H1 (cell line): ENCODE data around the gene CASK. TPM values are rescaled to one million over a fixed set of nuclear protein-coding genes. Genes with fewer than 3 reads are reported as not detected.

Experiments
- CTCF ChIA-PET: fragments of 300-600 bp; sonication (Branson Sonifier 250); formaldehyde crosslinking; loops from one replicate; lab custom pipeline; 2021; ENCODE audit not compliant: partially characterized antibody; lab: Charles Lee
- POLR2A ChIA-PET: fragments of 300-600 bp; sonication (Branson Sonifier 250); formaldehyde crosslinking; loops from one replicate; lab custom pipeline; 2021; ENCODE audit warnings: inconsistent platforms; ENCODE audit not compliant: partially characterized antibody; lab: Charles Lee
- DNase-seq, 2 experiments: peaks; one replicate each; pipeline versions ENCODE4 v3.0.0 to v3.0.0-alpha.2; 2010 to 2022; ENCODE audit warnings: low spot score in 2 of 2, low read depth in 1 of 2, mixed read lengths in 1 of 2
- FAIRE-seq: peaks from 2 replicates; lab custom pipeline; 2011; peaks lifted over from hg19 to GRCh38; lab: Jason Lieb, UNC
- H2AFZ ChIP-seq: 2 replicates; pipeline ENCODE4 v1.8.1; 2012; ENCODE audit warnings: low read length, inconsistent platforms
- H2AK5ac ChIP-seq: 2 replicates; pipeline ENCODE4 v1.6.1; 2013; ENCODE audit warnings: low read depth, low read length
- H2BK120ac ChIP-seq: replicated peaks from 2 replicates; pipeline ENCODE3; 2013; ENCODE audit warnings: low read depth, low read length, inconsistent platforms
- H2BK12ac ChIP-seq: 2 replicates; pipeline ENCODE4 v1.6.1; 2013; ENCODE audit warnings: low read depth, low read length
- H2BK15ac ChIP-seq: 2 replicates; pipeline ENCODE4 v1.6.1; 2013; ENCODE audit warnings: low read length
- H2BK20ac ChIP-seq: 2 replicates; pipeline ENCODE4 v1.6.1; 2013; ENCODE audit warnings: low read length
- H2BK5ac ChIP-seq: 2 replicates; pipeline ENCODE4 v1.6.1; 2013; ENCODE audit warnings: low read depth, low read length
- H3K14ac ChIP-seq: 2 replicates; pipeline ENCODE4 v1.6.1; 2013; ENCODE audit warnings: inconsistent platforms; ENCODE audit not compliant: insufficient read length
- H3K18ac ChIP-seq: 2 replicates; pipeline ENCODE4 v1.6.1; 2013; ENCODE audit warnings: low read length; ENCODE audit errors: extremely low read depth
- H3K23ac ChIP-seq: 2 replicates; pipeline ENCODE4 v1.6.1; 2013; ENCODE audit warnings: inconsistent platforms; ENCODE audit not compliant: insufficient read length
- H3K23me2 ChIP-seq: 2 replicates; pipeline ENCODE4 v1.6.1; 2013; ENCODE audit warnings: low read depth, low read length
- H3K27ac ChIP-seq: 2 replicates; pipeline ENCODE4 v1.6.1; 2011; ENCODE audit warnings: low read depth, low read length, inconsistent platforms
- H3K27me3 ChIP-seq, 4 experiments: replicated peaks in 1 of 4; 1 replicate in 1 of 4; 2 replicates in 3 of 4; pipeline versions ENCODE4 v1.6.1 to v1.8.1; 2011 to 2013; ENCODE audit warnings: low read length in 3 of 4, mild to moderate bottlenecking in 3 of 4, inconsistent platforms in 2 of 4, mixed read lengths in 2 of 4, moderate library complexity in 1 of 4; ENCODE audit not compliant: control insufficient read depth in 3 of 4, insufficient read depth in 3 of 4; ENCODE audit errors: extremely low read depth in 1 of 4
- H3K36me3 ChIP-seq, 4 experiments: 2 replicates each; pipeline versions ENCODE4 v1.6.1 to v1.8.1; 2011 to 2013; ENCODE audit warnings: mild to moderate bottlenecking in 4 of 4, low read length in 3 of 4, moderate library complexity in 2 of 4, control low read depth in 1 of 4, inconsistent platforms in 1 of 4; ENCODE audit not compliant: insufficient read depth in 4 of 4, control insufficient read depth in 2 of 4
- H3K4ac ChIP-seq: replicated peaks from 2 replicates; pipeline ENCODE3; 2013; ENCODE audit warnings: low read length, low read depth, mixed read lengths, inconsistent platforms; ENCODE audit not compliant: insufficient read length
- H3K4me1 ChIP-seq, 4 experiments: replicated peaks in 1 of 4; 1 replicate in 1 of 4; 2 replicates in 3 of 4; pipeline versions ENCODE4 v1.6.1 to v1.8.1; 2011 to 2013; ENCODE audit warnings: low read length in 3 of 4, inconsistent platforms in 2 of 4, mixed read lengths in 1 of 4; ENCODE audit not compliant: insufficient read depth in 4 of 4, control insufficient read depth in 3 of 4
- H3K4me2 ChIP-seq, 2 experiments: 2 replicates each; pipeline versions ENCODE4 v1.6.1 to v1.8.1; 2011 to 2013; ENCODE audit warnings: low read depth in 2 of 2, low read length in 2 of 2, control low read depth in 1 of 2, inconsistent platforms in 1 of 2, mild to moderate bottlenecking in 1 of 2; ENCODE audit not compliant: insufficient read depth in 1 of 2
- H3K4me3 ChIP-seq, 4 experiments: fragments of 200-600, 300-600 bp in 1 of 4; sonication (generic), shearing (Covaris generic), sonication (Bioruptor Twin) in 1 of 4; 2 replicates each; pipeline versions ENCODE4 v1.5.1 to v1.8.1; 2011 to 2016; ENCODE audit warnings: low read length in 4 of 4, low read depth in 3 of 4, control low read depth in 2 of 4, inconsistent platforms in 2 of 4, mild to moderate bottlenecking in 2 of 4, mixed read lengths in 1 of 4, moderate library complexity in 1 of 4; ENCODE audit not compliant: insufficient read depth in 2 of 4; ENCODE audit errors: extremely low read depth in 1 of 4
- H3K56ac ChIP-seq: replicated peaks from 2 replicates; pipeline ENCODE3; 2013; ENCODE audit warnings: low read depth, mild to moderate bottlenecking, mixed read lengths, low read length, inconsistent platforms; ENCODE audit not compliant: insufficient read length
- H3K79me1 ChIP-seq: 2 replicates; pipeline ENCODE4 v1.6.1; 2013; ENCODE audit warnings: low read depth, low read length, control low read depth
- H3K79me2 ChIP-seq, 2 experiments: 2 replicates each; pipeline versions ENCODE4 v1.6.1 to v1.8.1; 2012 to 2013; ENCODE audit warnings: low read length in 2 of 2, mild to moderate bottlenecking in 2 of 2, inconsistent platforms in 1 of 2; ENCODE audit not compliant: insufficient read depth in 2 of 2, control insufficient read depth in 1 of 2
- H3K9ac ChIP-seq, 4 experiments: replicated peaks in 1 of 4; 1 replicate in 1 of 4; 2 replicates in 3 of 4; pipeline versions ENCODE4 v1.6.1 to v1.8.1; 2011 to 2013; ENCODE audit warnings: low read depth in 3 of 4, low read length in 3 of 4, control low read depth in 2 of 4, mild to moderate bottlenecking in 2 of 4, moderate library complexity in 2 of 4, inconsistent platforms in 1 of 4; ENCODE audit errors: extremely low read depth in 1 of 4
- H3K9me3 ChIP-seq, 2 experiments: 2 replicates each; pipeline versions ENCODE4 v1.6.1 to v1.8.1; 2012 to 2013; ENCODE audit warnings: mild to moderate bottlenecking in 2 of 2, moderate library complexity in 2 of 2, control low read depth in 1 of 2, inconsistent platforms in 1 of 2, low read depth in 1 of 2, low read length in 1 of 2, mixed read lengths in 1 of 2; ENCODE audit not compliant: insufficient read depth in 2 of 2
- H4K20me1 ChIP-seq, 2 experiments: replicated peaks in 1 of 2; 2 replicates each; pipeline versions ENCODE3 to v1.8.1; 2011 to 2013; ENCODE audit warnings: inconsistent platforms in 2 of 2, low read length in 2 of 2, mild to moderate bottlenecking in 1 of 2; ENCODE audit not compliant: insufficient read depth in 2 of 2, control insufficient read depth in 1 of 2
- H4K5ac ChIP-seq: 2 replicates; pipeline ENCODE4 v1.6.1; 2013; ENCODE audit warnings: low read length, low read depth, mixed read lengths, inconsistent platforms; ENCODE audit not compliant: insufficient read length
- H4K8ac ChIP-seq: 2 replicates; pipeline ENCODE4 v1.8.0; 2013; ENCODE audit warnings: mild to moderate bottlenecking, moderate library complexity, low read length, inconsistent platforms; ENCODE audit not compliant: insufficient read depth; ENCODE audit errors: extremely low read depth
- H4K91ac ChIP-seq: replicated peaks from 2 replicates; pipeline ENCODE3; 2013; ENCODE audit warnings: low read length, mixed read lengths, inconsistent platforms; ENCODE audit not compliant: insufficient read length
- ASH2L ChIP-seq: fragments of 200-600, 300-600 bp; sonication (generic); IDR thresholded peaks from one replicate; pipeline ENCODE4 v1.7.1; 2017; ENCODE audit warnings: low read length
- KDM5A ChIP-seq: fragments of 200-600 bp; IDR thresholded peaks from 2 replicates; pipeline ENCODE4 v1.7.1; 2012; ENCODE audit warnings: mild to moderate bottlenecking, low read length, inconsistent platforms, mixed read lengths
- MAFK ChIP-seq: IDR thresholded peaks from 2 replicates; pipeline ENCODE4 v1.6.1; 2012; ENCODE audit warnings: low read depth, mild to moderate bottlenecking, improper control_type of control experiment, low read length
- SIN3A ChIP-seq, 2 experiments: IDR thresholded peaks in 1 of 2; conservative IDR thresholded peaks in 1 of 2; 2 replicates each; pipeline ENCODE4 v1.6.1; 2011 to 2012; ENCODE audit warnings: low read length in 2 of 2, improper control_type of control experiment in 1 of 2, low read depth in 1 of 2, mild to moderate bottlenecking in 1 of 2
- SIRT6 ChIP-seq: IDR thresholded peaks from one replicate; pipeline ENCODE4 v1.7.1; 2012; ENCODE audit warnings: low read length, inconsistent platforms
- TBP ChIP-seq: IDR thresholded peaks from 2 replicates; pipeline ENCODE4 v1.6.1; 2011; ENCODE audit warnings: low read depth, low read length, improper control_type of control experiment
- YY1 ChIP-seq: IDR thresholded peaks from 2 replicates; pipeline ENCODE4 v1.6.1; 2011; ENCODE audit warnings: low read depth, mild to moderate bottlenecking, low read length
- WGBS, 2 experiments: shearing (Covaris generic) in 1 of 2; methylation state at CpG; one replicate each; pipeline versions ENCODE4 v1.1.6 to v1.1.7; 2013 to 2015; ENCODE audit warnings: low lambda C conversion rate in 2 of 2, mixed read lengths in 2 of 2, inconsistent platforms in 1 of 2, low coverage in 1 of 2, missing lambda C conversion rate in 1 of 2; ENCODE audit not compliant: insufficient replicate concordance in 2 of 2, insufficient coverage in 1 of 2, insufficient read length in 1 of 2; ENCODE audit errors: extremely low coverage in 1 of 2, missing lambda C conversion rate in 1 of 2; 5-methylcytosine and 5-hydroxymethylcytosine counted together
- polyA plus RNA-seq, 7 experiments: library from polyadenylated mRNA; depleted of rRNA in 3 of 7; stranded (reverse) in 5 of 7; unstranded in 2 of 7; fragments of >200 nt in 5 of 7; fragments of 200-250 nt in 2 of 7; gene quantifications; 1 replicate in 5 of 7; 2 replicates in 1 of 7; 4 replicates in 1 of 7; pipeline versions ENCODE4 v1.2.1 to v1.2.3, GENCODE V29; 2011 to 2013; ENCODE audit warnings: missing spikeins in 2 of 7, mixed read lengths in 2 of 7
- total RNA-seq: library from RNA; stranded (reverse); fragmentation: NEBNext Ultra II Directional; extraction: Animal tissue kit (Norgen Biotek cat#: 25700); gene quantifications from 2 replicates; pipeline ENCODE4 v1.2.1, GENCODE V29; 2021

The CASK gene
- total and polyA plus RNA-seq, 2 of the 8 experiments (the other 6 are each of a cell fraction or from before 2014, with no cell fraction given), result 21.6 to 55.1 TPM

DNA sequence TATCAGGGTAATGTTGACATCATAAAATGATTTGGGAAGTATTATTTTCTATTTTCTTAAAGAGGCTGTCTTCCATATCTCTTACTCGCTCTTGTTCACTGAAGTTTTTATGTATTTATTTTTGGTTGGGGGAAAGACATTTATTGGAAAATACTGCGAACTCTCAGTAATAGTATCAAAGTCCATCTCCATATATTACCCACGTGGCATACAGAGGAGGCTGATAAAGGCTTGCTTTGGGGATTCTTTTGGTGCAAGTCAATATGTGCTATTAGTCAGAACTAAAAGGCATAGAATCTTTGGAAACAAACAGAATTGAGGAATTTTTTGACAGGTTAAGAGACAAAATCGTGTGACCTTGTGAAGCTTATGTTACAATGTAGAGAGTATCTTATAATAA, 374.9 kb downstream of the CASK start:
- no peak overlapping the region for H2BK15ac ChIP-seq
- CTCF ChIA-PET, result no interaction called here
- POLR2A ChIA-PET, result no interaction called here
- no peaks in the 10 kb centered on the region for H3K4me1 ChIP-seq
- no peaks in the 10 kb centered on the region for H3K79me1 ChIP-seq
- no peak overlapping the region for H3K4me2 ChIP-seq
- H3K14ac ChIP-seq, result no peak overlapping the region
- H3K36me3 ChIP-seq, result no peaks in the 10 kb centered on the region
- H2BK5ac ChIP-seq, result no peak overlapping the region
- no peak overlapping the region for H3K18ac ChIP-seq
- H3K23ac ChIP-seq, result no peak overlapping the region
- no peak overlapping the region for H4K8ac ChIP-seq
- H2BK12ac ChIP-seq, result no peak overlapping the region
- no peaks in the 10 kb centered on the region for H3K27me3 ChIP-seq
- no peak overlapping the region for H2AFZ ChIP-seq
- no peak overlapping the region for H3K4me3 ChIP-seq
- no peak overlapping the region for H4K91ac ChIP-seq
- no peak overlapping the region for H2AK5ac ChIP-seq
- FAIRE-seq, result no peak
- no peak overlapping the region for H2BK20ac ChIP-seq
- DNase-seq, result no peak
- H3K4ac ChIP-seq, result no peak overlapping the region
- H2BK120ac ChIP-seq, result no peak overlapping the region
- H3K79me2 ChIP-seq, result no peaks in the 10 kb centered on the region
- no peak overlapping the region for H3K27ac ChIP-seq
- no peak overlapping the region for H3K56ac ChIP-seq
- 91% methylated on average over 4 of the region's 4 CpGs; no CpG with 5 or more reads in 1 of the 2 experiments for WGBS, 2 experiments
- H3K9me3 ChIP-seq, result no peaks in the 10 kb centered on the region
- no peak overlapping the region for H4K5ac ChIP-seq
- H4K20me1 ChIP-seq, result no peaks in the 10 kb centered on the region
- H3K23me2 ChIP-seq, result no peaks in the 10 kb centered on the region
- H3K9ac ChIP-seq, result no peak overlapping the region
- TF ChIP-seq SIRT6, result no peak
- TF ChIP-seq KDM5A, result no peak
- no peak for TF ChIP-seq TBP
- TF ChIP-seq ASH2L, result no peak
- no peak for TF ChIP-seq SIN3A (conservative IDR thresholded peaks at IDR 0.05 in 1 of 2, IDR thresholded peaks at IDR 0.05 in 1 of 2; ENCODE audit: low read depth in 1 of 2, low read length in 2 of 2)
- no peak for TF ChIP-seq YY1
- TF ChIP-seq MAFK, result no peak
